Activated CD4-positive, alpha-beta memory T cell treated with anti-CD3 and anti-CD28 coated beads, Interleukin-2, amount 10 ng/mL, durations not matched to agents 7 days and 5 days (primary cell): ENCODE data around the gene CD300E. TPM values are rescaled to one million over a fixed set of nuclear protein-coding genes. Genes with fewer than 3 reads are reported as not detected.
"Not testable (repeated sequence)": the region's sequence is repeated elsewhere in the genome, so short reads cannot be mapped to it uniquely, and the experiment has no call there.

ENCODE experiments used
- CTCF ChIA-PET: fragments of 350-600 bp; sonication (Branson Sonifier 250); formaldehyde crosslinking; loops from one replicate; lab custom pipeline; 2021; ENCODE audit warnings: antibody characterized with exemption, inconsistent platforms; lab: Charles Lee
- POLR2A ChIA-PET: fragments of 350-600 bp; sonication (Branson Sonifier 250); formaldehyde crosslinking; loops from one replicate; lab custom pipeline; 2021; ENCODE audit warnings: antibody characterized with exemption; lab: Charles Lee
- DNase-seq: peaks from one replicate; pipeline ENCODE4 v3.0.0-alpha.2; 2020
- H3K27ac Mint-ChIP-seq: one replicate; pipeline ENCODE4 v1.8.0; 2021; ENCODE audit warnings: mild to moderate bottlenecking, mixed read lengths
- H3K27me3 Mint-ChIP-seq: one replicate; pipeline ENCODE4 v1.8.0; 2021; ENCODE audit warnings: mixed read lengths
- H3K36me3 Mint-ChIP-seq: one replicate; pipeline ENCODE4 v1.8.0; 2021; ENCODE audit warnings: low read depth, mixed read lengths
- H3K4me1 Mint-ChIP-seq: one replicate; pipeline ENCODE4 v1.8.0; 2021; ENCODE audit warnings: mixed read lengths
- H3K4me3 Mint-ChIP-seq: one replicate; pipeline ENCODE4 v1.8.0; 2021; ENCODE audit warnings: mild to moderate bottlenecking, mixed read lengths
- H3K9me3 Mint-ChIP-seq: one replicate; pipeline ENCODE4 v1.8.0; 2021; ENCODE audit warnings: mixed read lengths
- total RNA-seq, 2 experiments: library from RNA; stranded (reverse); gene quantifications; one replicate each; pipeline ENCODE4 v1.2.3, GENCODE V29; 2021

CD300E gene
- total RNA-seq, 2 experiments from 2014 or later: not detected

- no peaks in the 10 kb centered on the region for H3K9me3 Mint-ChIP-seq
- H3K27ac Mint-ChIP-seq: no peak overlapping the region
- POLR2A ChIA-PET: interaction anchor here (1.2 kb wide), 1 partner anchor 12 kb away, joined by 4 read pairs; no protein-coding TSS in a partner anchor
- H3K4me3 Mint-ChIP-seq: no peak overlapping the region
- peaks cover 15% of the 10 kb centered on the region for H3K4me1 Mint-ChIP-seq
- H3K27me3 Mint-ChIP-seq: peaks cover 49% of the 10 kb centered on the region
- CTCF ChIA-PET: interaction anchor here (0.6 to 1.0 kb wide), 4 partner anchors 9 to 212 kb away, joined by 3 to 4 read pairs (median 4); no protein-coding TSS in a partner anchor
- DNase-seq: no peak
- no peaks in the 10 kb centered on the region for H3K36me3 Mint-ChIP-seq
Measured at GRCh38 chr17:74591503-74591902, 32.0 kb downstream of the CD300E start.

GRCh38 chr17:74585711-74586110 lies 37.8 kb downstream of the CD300E start:
- no peaks in the 10 kb centered on the region for H3K36me3 Mint-ChIP-seq
- peaks cover 2% of the 10 kb centered on the region for H3K9me3 Mint-ChIP-seq
- peaks cover under 1% of the 10 kb centered on the region for H3K4me1 Mint-ChIP-seq
- ChIA-PET POLR2A (no interaction called here), CTCF (no interaction called here)
- no peak for DNase-seq
- H3K27ac Mint-ChIP-seq: no peak overlapping the region
- no peak overlapping the region for H3K4me3 Mint-ChIP-seq
- peaks cover 40% of the 10 kb centered on the region for H3K27me3 Mint-ChIP-seq

DNA sequence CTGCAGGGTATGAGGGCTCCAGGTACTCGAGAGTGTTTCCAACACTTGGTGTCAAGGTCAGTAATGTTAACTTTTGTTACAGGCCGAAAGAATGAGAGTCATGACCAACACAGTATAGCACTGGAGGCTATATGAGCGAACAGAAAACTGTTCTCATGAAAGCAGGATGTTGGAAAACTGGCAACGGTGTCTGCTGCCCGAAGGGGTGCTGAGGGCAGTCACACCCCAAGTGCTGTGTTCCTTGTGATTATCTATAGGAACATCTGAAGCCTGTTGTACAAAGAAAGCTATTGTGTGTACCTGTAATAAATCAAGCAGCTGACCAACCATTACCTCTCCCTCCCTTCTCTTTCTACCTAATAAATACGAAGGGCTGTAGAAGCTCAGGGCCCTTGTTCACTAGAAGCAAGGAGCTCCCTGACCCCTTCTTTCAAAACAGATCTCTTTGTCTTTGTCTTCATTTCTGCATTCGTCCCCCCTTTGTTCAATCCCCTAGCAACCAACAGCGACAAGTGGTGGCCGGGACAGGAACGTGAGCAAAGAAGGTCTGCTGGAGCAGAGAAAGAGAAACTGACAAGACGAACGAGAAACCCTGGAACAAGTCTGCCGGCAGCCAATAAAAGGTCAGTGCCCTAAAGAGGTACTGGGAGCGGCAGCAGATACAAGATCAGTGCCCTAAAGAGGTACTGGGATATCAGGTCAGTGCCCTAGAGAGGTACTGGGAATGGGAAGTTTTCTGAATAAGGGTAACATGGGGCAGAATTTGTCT lies 39.1 kb downstream of the CD300E start:
- no peak overlapping the region for H3K4me3 Mint-ChIP-seq
- no peak for DNase-seq
- no peaks in the 10 kb centered on the region for H3K36me3 Mint-ChIP-seq
- no peak overlapping the region for H3K27ac Mint-ChIP-seq
- peaks cover 36% of the 10 kb centered on the region for H3K27me3 Mint-ChIP-seq
- POLR2A ChIA-PET: no interaction called here
- CTCF ChIA-PET: no interaction called here
- H3K4me1 Mint-ChIP-seq: peaks cover 10% of the 10 kb centered on the region
- peaks cover 2% of the 10 kb centered on the region for H3K9me3 Mint-ChIP-seq

DNA sequence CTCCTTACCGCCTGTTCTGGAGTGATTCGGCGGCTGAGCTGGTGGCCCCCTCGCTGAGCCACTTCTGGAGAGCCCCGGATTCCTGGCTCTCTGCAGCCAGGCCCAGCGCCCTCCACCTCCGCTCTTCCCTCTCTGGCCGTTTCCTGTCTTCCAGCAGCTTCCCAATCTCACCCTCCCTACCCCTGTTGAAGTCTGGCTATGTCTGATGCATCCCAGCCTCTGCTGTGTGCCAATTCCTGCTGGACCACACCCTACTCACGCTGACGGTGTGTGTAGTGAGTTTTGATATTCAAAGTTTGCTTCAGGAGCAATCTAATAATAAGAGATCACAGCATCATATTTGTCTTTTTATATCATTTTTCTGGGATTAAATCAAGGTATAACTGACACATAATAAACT lies 40.9 kb downstream of the CD300E start:
- peaks cover 12% of the 10 kb centered on the region for H3K4me1 Mint-ChIP-seq
- peaks cover 2% of the 10 kb centered on the region for H3K9me3 Mint-ChIP-seq
- no peak for DNase-seq
- CTCF ChIA-PET: no interaction called here
- no peak overlapping the region for H3K27ac Mint-ChIP-seq
- H3K4me3 Mint-ChIP-seq: no peak overlapping the region
- peaks cover 27% of the 10 kb centered on the region for H3K27me3 Mint-ChIP-seq
- no peaks in the 10 kb centered on the region for H3K36me3 Mint-ChIP-seq
- POLR2A ChIA-PET: no interaction called here

DNA sequence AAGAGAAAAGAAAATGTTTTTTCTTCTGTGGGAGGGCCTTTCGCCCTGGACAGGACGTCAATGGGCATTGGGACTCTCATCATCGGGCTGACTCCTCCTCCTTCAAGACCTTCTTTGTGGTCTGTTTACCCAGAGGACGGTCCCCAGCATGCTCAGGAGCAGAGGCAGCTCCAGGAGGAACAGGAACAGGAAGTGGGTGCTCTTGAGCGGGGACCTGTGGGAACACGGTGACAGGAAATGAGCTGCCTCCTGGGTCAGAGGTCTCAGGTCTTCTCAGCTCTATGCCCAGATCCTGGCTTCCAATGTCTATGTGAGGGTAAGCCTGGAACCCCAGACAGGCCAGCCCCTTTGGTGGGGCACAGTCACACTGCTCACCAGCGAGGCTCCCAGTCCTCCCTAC lies 43.6 kb downstream of the CD300E start:
- ChIA-PET CTCF (interaction anchor here (0.6 to 1.8 kb wide), 2 partner anchors 10 to 35 kb away, joined by 4 to 5 read pairs; no protein-coding TSS in a partner anchor), POLR2A (interaction anchor here (1.0 kb wide), 1 partner anchor 32 kb away, joined by 3 read pairs; no protein-coding TSS in a partner anchor)
- no peak for DNase-seq
- Mint-ChIP-seq H3K27ac (no peak overlapping the region), H3K4me1 (peaks cover 12% of the 10 kb centered on the region), H3K4me3 (no peak overlapping the region), H3K9me3 (peaks cover 2% of the 10 kb centered on the region), H3K27me3 (peaks cover 18% of the 10 kb centered on the region), H3K36me3 (no peaks in the 10 kb centered on the region)

- Mint-ChIP-seq H3K4me1 (peaks cover 12% of the 10 kb centered on the region), H3K4me3 (no peak overlapping the region), H3K9me3 (peaks cover under 1% of the 10 kb centered on the region), H3K27ac (no peak overlapping the region), H3K27me3 (peaks cover 19% of the 10 kb centered on the region), H3K36me3 (no peaks in the 10 kb centered on the region)
- no peak for DNase-seq
- ChIA-PET POLR2A (no interaction called here), CTCF (no interaction called here)
Measured at GRCh38 chr17:74578979-74579378, 44.6 kb downstream of the CD300E start.

DNA sequence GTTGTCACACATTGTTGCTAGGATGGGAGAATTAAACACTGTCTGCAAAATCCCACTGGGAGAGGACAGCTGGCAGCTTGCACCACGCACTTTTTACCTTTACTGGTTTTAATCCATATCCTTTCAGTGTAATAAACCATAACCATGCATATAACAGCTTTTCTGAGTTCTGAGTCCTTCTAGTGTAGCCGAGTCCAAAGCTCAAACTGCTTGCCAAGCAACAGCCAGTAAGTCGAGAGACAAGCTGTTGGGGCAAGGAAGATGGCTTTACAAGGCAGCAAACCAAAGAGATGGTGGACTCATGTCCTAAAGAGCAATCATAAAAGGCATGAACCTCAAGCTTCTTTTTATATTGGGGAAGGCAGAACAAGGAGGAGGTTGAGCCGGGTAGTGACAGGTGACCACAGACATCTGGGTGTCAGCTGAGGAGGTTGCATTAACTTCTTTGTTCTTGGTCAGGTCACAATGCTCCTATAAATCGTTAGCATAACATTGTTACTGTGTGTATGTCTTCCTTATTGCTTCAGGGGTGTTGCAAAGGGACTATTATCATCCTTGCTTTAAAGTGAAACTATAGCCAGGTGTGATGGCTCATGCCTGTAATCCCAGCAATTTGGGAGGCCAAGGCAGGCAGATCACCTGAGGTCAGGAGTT lies 48.9 kb downstream of the CD300E start:
- DNase-seq: no peak
- Mint-ChIP-seq H3K9me3 (no peaks in the 10 kb centered on the region), H3K4me1 (peaks cover 5% of the 10 kb centered on the region), H3K4me3 (no peak overlapping the region), H3K27ac (no peak overlapping the region), H3K36me3 (no peaks in the 10 kb centered on the region), H3K27me3 (peaks cover 30% of the 10 kb centered on the region)
- ChIA-PET CTCF (interaction anchor here (1.1 to 1.4 kb wide), 2 partner anchors 9 to 163 kb away, joined by 3 to 4 read pairs; partner anchors contain the start of gene RAB37), POLR2A (no interaction called here)

GRCh38 chr17:74573635-74574034 lies 49.9 kb downstream of the CD300E start:
- H3K36me3 Mint-ChIP-seq, H3K27ac Mint-ChIP-seq, POLR2A ChIA-PET, H3K9me3 Mint-ChIP-seq, DNase-seq, H3K4me3 Mint-ChIP-seq: not testable (repeated sequence)
- Mint-ChIP-seq H3K4me1 (peaks cover 11% of the 10 kb centered on the region), H3K27me3 (peaks cover 38% of the 10 kb centered on the region)
- CTCF ChIA-PET: interaction anchor here (1.1 to 1.4 kb wide), 3 partner anchors 8 to 218 kb away, joined by 3 to 4 read pairs (median 3); partner anchors contain the start of gene RAB37

GRCh38 chr17:74573169-74573568 lies 50.4 kb downstream of the CD300E start:
- no peak for DNase-seq
- no peak overlapping the region for H3K4me3 Mint-ChIP-seq
- POLR2A ChIA-PET: no interaction called here
- peaks cover 43% of the 10 kb centered on the region for H3K27me3 Mint-ChIP-seq
- CTCF ChIA-PET: interaction anchor here (1.1 to 1.4 kb wide), 2 partner anchors 164 to 218 kb away, joined by 3 to 4 read pairs; partner anchors contain the start of gene RAB37
- peaks cover 16% of the 10 kb centered on the region for H3K4me1 Mint-ChIP-seq
- H3K36me3 Mint-ChIP-seq: no peaks in the 10 kb centered on the region
- no peak overlapping the region for H3K27ac Mint-ChIP-seq
- H3K9me3 Mint-ChIP-seq: peaks cover 5% of the 10 kb centered on the region

- Mint-ChIP-seq H3K27ac (no peak overlapping the region), H3K9me3 (peaks cover 5% of the 10 kb centered on the region), H3K4me1 (peaks cover 16% of the 10 kb centered on the region), H3K27me3 (peaks cover 50% of the 10 kb centered on the region), H3K36me3 (no peaks in the 10 kb centered on the region), H3K4me3 (no peak overlapping the region)
- no peak for DNase-seq
- POLR2A ChIA-PET: no interaction called here
- CTCF ChIA-PET: no interaction called here
Measured at GRCh38 chr17:74571621-74572270, 51.8 kb downstream of the CD300E start.

- CTCF ChIA-PET: no interaction called here
- H3K4me3 Mint-ChIP-seq: no peak overlapping the region
- H3K27ac Mint-ChIP-seq: no peak overlapping the region
- H3K36me3 Mint-ChIP-seq: no peaks in the 10 kb centered on the region
- POLR2A ChIA-PET: interaction anchor here (1.4 kb wide), 1 partner anchor 304 kb away, joined by 3 read pairs; the partner anchor contains the start of gene FDXR
- H3K4me1 Mint-ChIP-seq: peaks cover 16% of the 10 kb centered on the region
- no peak for DNase-seq
- H3K9me3 Mint-ChIP-seq: peaks cover 5% of the 10 kb centered on the region
- peaks cover 44% of the 10 kb centered on the region for H3K27me3 Mint-ChIP-seq
Measured at GRCh38 chr17:74569020-74570003, 54.2 kb downstream of the CD300E start.
